MCF 10A (cell line): Measurements from ENCODE around the gene PPP3CA. TPM values are rescaled to one million over a fixed set of nuclear protein-coding genes. Genes with fewer than 3 reads are reported as not detected.
A peak's percentile ranks its signal among the peaks of the same experiment; 100 is the strongest.

Experiments used
- BruUV-seq: library from RNA; stranded (reverse); fragments of 400-500 nt; replicated peaks from 2 replicates; lab custom pipeline; 2021; lab: Mats Ljungman, UMichigan
- CTCF ChIA-PET: fragments of 300-600 bp; sonication (Branson Sonifier 250); formaldehyde crosslinking; extraction: SDS; loops from one replicate; lab custom pipeline; 2021; ENCODE audit warnings: antibody characterized with exemption, inconsistent platforms; lab: Yijun Ruan, JAX
- POLR2A ChIA-PET: fragments of 300-600, 350-650 bp; sonication (Branson Sonifier 250); formaldehyde crosslinking; extraction: SDS; loops from one replicate; lab custom pipeline; 2020; ENCODE audit warnings: antibody characterized with exemption, inconsistent platforms; lab: Yijun Ruan, JAX
- DNase-seq: peaks from one replicate; pipeline ENCODE4 v3.0.0-alpha.2; 2018; ENCODE audit not compliant: unreplicated experiment
- H3K27ac Mint-ChIP-seq: one replicate; pipeline ENCODE4 v1.8.0; 2022; ENCODE audit warnings: mild to moderate bottlenecking, low read depth, mixed read lengths; ENCODE audit not compliant: unreplicated experiment
- H3K27me3 Mint-ChIP-seq: one replicate; pipeline ENCODE4 v1.8.0; 2022; ENCODE audit warnings: mixed read lengths; ENCODE audit not compliant: insufficient read depth, unreplicated experiment
- H3K36me3 Mint-ChIP-seq: one replicate; pipeline ENCODE4 v1.8.0; 2022; ENCODE audit warnings: mild to moderate bottlenecking, moderate library complexity, mixed read lengths; ENCODE audit not compliant: insufficient read depth, unreplicated experiment
- H3K4me1 Mint-ChIP-seq: one replicate; pipeline ENCODE4 v1.8.0; 2022; ENCODE audit warnings: mixed read lengths; ENCODE audit not compliant: insufficient read depth, unreplicated experiment
- H3K4me3 Mint-ChIP-seq: one replicate; pipeline ENCODE4 v1.8.0; 2022; ENCODE audit warnings: mild to moderate bottlenecking, moderate library complexity, mixed read lengths; ENCODE audit not compliant: unreplicated experiment
- H3K9me3 Mint-ChIP-seq: one replicate; pipeline ENCODE4 v1.8.0; 2022; ENCODE audit warnings: mixed read lengths; ENCODE audit not compliant: unreplicated experiment
- CTCF ChIP-seq: fragments of 200-600 bp; IDR thresholded peaks from one replicate; pipeline ENCODE4 v1.8.0; 2022; ENCODE audit warnings: antibody characterized with exemption, mild to moderate bottlenecking; ENCODE audit not compliant: unreplicated experiment
- intact Hi-C: fragments of 100-400 bp; cut with micrococcal nuclease; formaldehyde crosslinking; loops from 2 replicates; pipeline ENCODE4 v1.14.1; 2022
- total RNA-seq: library from RNA; stranded (reverse); gene quantifications from 2 replicates; pipeline ENCODE4 v1.2.3, GENCODE V29; 2022

PPP3CA gene
- total RNA-seq, 1 experiment from 2014 or later: 73.0 TPM

DNA sequence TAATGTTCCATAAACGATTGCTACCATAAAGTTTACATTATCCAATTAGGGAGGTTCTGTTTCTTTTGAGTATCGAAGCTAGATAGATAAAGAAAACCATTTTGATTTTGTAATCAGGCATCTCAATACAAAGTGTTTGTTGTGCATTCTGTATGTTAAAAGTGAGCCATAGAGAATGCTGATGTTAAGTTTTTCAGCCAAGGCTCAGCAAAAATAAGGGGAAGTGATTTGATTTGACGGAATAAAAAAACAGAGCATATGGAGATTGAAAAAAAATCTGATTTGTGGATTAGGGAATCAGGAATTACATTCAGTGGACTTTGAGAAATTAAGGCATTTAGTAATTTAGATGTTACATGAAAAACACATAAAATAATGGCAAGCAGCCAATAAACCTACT is 314.8 kb downstream of the PPP3CA start:
- CTCF ChIA-PET: no interaction called here
- no peak for DNase-seq
- Mint-ChIP-seq H3K27ac (peak overlapping the region; percentile 59), H3K27me3 (no peaks in the 10 kb centered on the region), H3K4me3 (no peak overlapping the region), H3K9me3 (no peaks in the 10 kb centered on the region), H3K4me1 (peaks cover 8% of the 10 kb centered on the region), H3K36me3 (peaks cover 23% of the 10 kb centered on the region)
- no TSS peak for BruUV-seq
- TF ChIP-seq CTCF: no peak
- intact Hi-C loops: no loop called here
- POLR2A ChIA-PET: no interaction called here

DNA sequence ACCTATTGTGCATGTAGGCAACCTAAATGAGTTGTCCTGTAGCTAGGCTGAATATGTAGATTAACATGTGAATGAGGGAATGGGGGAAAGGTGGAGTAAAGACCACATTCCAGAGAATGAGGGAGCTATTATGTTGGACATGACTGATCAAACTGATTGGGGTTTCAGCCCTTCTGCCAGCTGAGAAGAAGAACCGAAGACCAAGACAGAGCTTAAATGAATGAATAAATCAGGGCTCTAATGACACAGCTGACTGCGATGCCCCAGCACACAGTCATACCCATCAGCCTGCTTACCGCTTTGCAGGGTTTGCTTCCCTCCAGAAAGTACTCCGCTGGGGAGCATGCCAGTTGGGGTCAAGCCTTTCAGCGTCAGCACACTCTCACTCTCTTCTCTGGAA is 315.4 kb downstream of the PPP3CA start:
- no peak for DNase-seq
- Mint-ChIP-seq H3K4me3 (no peak overlapping the region), H3K27me3 (no peaks in the 10 kb centered on the region), H3K27ac (no peak overlapping the region), H3K4me1 (peaks cover 5% of the 10 kb centered on the region), H3K9me3 (no peaks in the 10 kb centered on the region), H3K36me3 (peaks cover 23% of the 10 kb centered on the region)
- intact Hi-C loops: no loop called here
- ChIA-PET POLR2A (interaction anchor here (1.1 kb wide), 1 partner anchor 10 kb away, joined by 3 read pairs; no protein-coding TSS in a partner anchor), CTCF (interaction anchor here (0.6 kb wide), 1 partner anchor 25 kb away, joined by 5 read pairs; no protein-coding TSS in a partner anchor)
- BruUV-seq: no TSS peak
- TF ChIP-seq CTCF: no peak

GRCh38 chr4:101028886-101029285 is 318.4 kb downstream of the PPP3CA start:
- Mint-ChIP-seq H3K27ac (peak overlapping the region; percentile 44), H3K4me1 (peaks cover 5% of the 10 kb centered on the region), H3K9me3 (no peaks in the 10 kb centered on the region), H3K36me3 (peaks cover 39% of the 10 kb centered on the region), H3K4me3 (no peak overlapping the region), H3K27me3 (no peaks in the 10 kb centered on the region)
- CTCF ChIA-PET: no interaction called here
- no TSS peak for BruUV-seq
- no peak for DNase-seq
- no peak for TF ChIP-seq CTCF
- POLR2A ChIA-PET: interaction anchor here (0.6 to 1.3 kb wide), 4 partner anchors 9 to 319 kb away, joined by 3 to 4 read pairs (median 4); no protein-coding TSS in a partner anchor
- intact Hi-C loops: no loop called here

DNA sequence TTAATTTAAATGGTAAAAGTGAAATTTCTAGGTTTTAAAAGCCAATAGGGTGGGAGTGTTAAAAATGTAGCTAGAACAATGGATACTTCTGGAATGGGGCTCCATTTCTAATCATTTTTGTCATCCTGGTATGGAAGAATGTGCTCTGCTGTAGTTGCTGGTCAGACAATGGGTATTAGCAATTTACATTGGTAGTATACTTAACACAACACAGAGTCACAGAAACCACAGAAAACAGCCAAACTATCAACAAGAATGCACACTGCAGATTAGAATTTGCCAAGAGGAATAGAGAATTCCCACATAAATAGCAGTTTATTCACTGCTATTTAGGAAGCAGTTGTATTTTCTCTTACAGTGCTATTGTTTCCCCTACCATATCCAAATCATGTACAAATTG is 319.6 kb downstream of the PPP3CA start:
- no TSS peak for BruUV-seq
- CTCF ChIA-PET: no interaction called here

More for the DNA sequence above, 319.6 kb downstream of the PPP3CA start:
- no peak for DNase-seq
- H3K36me3 Mint-ChIP-seq: peaks cover 37% of the 10 kb centered on the region
- H3K9me3 Mint-ChIP-seq: no peaks in the 10 kb centered on the region
- no peak for TF ChIP-seq CTCF
- H3K4me1 Mint-ChIP-seq: no peaks in the 10 kb centered on the region
- no peak overlapping the region for H3K4me3 Mint-ChIP-seq
- no peaks in the 10 kb centered on the region for H3K27me3 Mint-ChIP-seq
- no peak overlapping the region for H3K27ac Mint-ChIP-seq
- intact Hi-C loops: no loop called here
- POLR2A ChIA-PET: interaction anchor here (1.1 kb wide), 1 partner anchor 36 kb away, joined by 4 read pairs; no protein-coding TSS in a partner anchor
